ENCODE data around the gene ABHD2.
"Not testable (repeated sequence)": the region's sequence is repeated elsewhere in the genome, so short reads cannot be mapped to it uniquely, and the experiment has no call there.

ABHD2 gene

GRCh38 chr15:89141159-89141558 is 52.9 kb downstream of the ABHD2 start:
- DNase-seq, result not testable (repeated sequence)

- no peak for DNase-seq
These were observed 53.6 kb downstream of the ABHD2 start for GRCh38 chr15:89141885-89142284.

DNA sequence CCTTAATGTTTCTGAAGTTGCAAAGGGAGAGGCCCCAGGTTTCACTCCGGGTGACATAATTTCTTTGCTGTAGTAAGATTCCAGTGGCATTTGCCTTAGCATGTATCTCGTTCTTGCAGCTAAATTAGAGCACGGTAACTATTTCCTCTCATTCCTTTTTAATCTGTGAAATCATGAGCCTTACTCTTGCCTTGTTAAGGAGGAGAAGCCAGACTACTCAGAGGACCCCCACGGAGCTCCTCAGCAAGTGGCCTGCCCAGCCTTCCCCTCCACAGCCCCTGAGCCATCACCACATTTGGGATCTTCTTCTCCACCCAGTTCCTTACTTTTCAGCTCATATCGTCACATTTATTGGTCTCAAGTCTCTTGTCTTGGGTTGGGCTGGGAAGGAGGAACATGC is 54.2 kb downstream of the ABHD2 start:
- no peak for DNase-seq

DNA sequence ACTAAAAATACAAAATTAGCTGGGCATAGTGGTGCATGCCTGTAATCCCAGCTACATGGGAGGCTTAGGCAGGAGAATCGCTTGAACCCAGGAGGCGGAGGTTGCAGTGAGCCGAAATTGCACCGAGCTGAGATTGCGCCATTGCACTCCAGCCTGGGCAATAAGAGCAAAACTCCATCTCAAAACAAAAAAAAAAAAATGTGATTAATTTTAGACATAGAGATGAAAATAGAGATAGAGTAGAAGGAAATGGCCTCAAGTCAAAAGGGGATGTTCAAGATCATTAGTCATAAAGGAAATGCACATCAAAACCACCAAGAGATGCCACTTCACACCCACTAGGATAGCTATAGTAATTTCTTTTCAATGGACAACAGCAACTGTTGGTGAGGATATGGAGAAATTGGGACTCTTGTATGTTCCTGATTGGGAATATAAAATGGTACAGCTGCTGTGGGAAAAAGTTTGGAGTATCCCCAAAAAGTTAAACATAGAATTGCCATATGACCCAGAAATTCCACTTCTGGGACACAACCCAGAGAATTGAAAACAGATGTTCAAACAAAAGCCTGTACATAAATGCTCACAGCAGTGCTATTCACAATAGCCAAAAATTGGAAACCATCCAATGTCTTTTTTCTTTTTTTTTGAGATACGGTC is 55.4 kb downstream of the ABHD2 start:
- peak in 1 of 2 donors; percentile 97 for DNase-seq

- no peak for DNase-seq
These were observed 56.2 kb downstream of the ABHD2 start for GRCh38 chr15:89144491-89144890.

DNA sequence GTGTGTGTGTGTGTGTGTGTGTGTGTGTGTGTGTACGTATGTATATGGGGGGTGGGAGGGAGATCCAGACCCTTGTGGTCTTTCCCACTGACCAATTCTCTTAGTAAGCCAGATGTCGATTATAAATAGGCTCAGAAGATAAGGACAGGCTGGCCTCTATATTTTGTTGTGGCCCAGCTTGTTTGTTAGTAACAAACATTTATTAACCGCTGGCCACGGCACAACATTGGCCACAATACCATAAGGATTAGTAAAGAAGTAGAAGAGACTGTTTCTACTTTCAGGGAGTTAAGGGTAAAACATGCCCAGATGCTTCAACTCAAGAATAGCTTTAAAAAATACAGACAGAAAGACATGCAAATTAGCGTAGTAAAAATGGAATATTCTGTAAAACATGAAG is 58.1 kb downstream of the ABHD2 start:
- DNase-seq, result no peak

GRCh38 chr15:89148126-89148525 is 59.9 kb downstream of the ABHD2 start:
- DNase-seq, result no peak

DNA sequence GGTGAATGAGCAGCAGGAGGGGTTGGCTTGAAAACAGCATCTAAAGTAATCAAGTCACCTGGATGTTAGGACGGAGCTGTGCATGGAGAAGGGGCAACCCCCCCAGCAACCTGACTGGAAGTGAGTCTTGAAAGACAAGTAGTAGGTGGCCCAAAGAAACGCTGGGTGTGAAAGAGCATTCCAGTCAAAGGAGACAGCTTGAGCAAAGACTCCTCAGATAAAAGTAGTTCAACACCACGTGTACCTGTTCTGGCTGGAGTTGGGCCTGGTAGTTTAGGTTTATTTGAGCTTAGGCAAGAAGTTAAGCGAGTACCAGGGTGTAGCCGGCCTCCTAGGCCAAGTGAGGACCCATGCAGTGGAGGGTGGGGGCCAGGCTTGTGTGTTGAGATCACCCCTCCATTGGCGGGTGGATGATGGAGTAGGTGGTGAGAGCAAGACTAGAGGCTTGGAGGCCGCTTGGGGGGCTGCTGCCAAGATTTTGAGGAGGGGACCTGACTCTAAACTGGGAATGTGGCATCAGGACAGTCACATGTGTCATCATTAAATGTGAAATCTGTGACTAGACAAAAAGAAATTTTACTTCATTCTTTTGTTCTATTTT is 61.3 kb downstream of the ABHD2 start:
- DNase-seq, result no peak

- DNase-seq, result no peak
These were observed 62.0 kb downstream of the ABHD2 start for GRCh38 chr15:89150287-89150686.

DNA sequence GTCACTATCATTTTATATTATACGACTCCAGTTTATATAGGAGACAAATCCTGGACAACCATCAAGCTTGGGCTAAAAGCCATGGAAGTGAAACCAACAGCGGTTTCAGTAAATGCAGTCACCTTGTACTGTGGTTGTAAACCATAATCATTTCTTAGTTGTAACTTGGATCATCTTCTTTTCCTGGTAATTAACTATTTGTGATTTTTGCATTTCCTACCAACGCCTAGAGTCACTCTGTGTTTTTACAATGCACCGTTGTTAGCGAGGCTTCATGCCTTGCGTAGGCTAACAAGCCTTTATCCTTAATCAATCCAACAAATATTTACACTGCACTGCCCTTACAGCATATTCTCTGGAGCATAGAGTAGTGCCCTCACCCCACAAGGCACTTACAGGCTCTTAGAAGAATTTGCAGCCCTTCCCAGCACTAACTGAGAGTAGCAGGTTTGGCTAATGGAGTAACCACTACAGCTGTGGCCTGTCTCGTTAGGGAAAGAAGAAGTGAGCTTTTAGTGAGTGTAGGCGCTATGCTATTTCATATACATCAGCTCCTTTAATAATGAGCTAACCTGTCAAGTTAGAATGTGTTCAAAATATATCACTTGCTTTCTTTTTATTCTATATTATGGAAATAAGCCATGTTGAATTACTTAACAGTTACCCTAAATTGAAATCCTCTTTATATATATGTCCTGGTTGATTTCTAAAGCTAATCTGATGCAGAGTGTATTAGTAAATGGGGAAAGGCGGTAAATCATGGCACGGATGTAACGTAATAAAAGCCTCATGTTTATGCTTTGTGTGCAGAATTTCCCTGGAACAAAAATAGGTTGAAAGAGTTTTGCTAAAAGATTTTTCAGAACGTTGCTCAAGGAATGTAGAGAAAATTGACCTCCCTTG is 62.8 kb downstream of the ABHD2 start:
- DNase-seq, result peak in 1 of 2 donors; percentile 26

GRCh38 chr15:89155122-89155521 is 66.9 kb downstream of the ABHD2 start:
- DNase-seq, result no peak

DNA sequence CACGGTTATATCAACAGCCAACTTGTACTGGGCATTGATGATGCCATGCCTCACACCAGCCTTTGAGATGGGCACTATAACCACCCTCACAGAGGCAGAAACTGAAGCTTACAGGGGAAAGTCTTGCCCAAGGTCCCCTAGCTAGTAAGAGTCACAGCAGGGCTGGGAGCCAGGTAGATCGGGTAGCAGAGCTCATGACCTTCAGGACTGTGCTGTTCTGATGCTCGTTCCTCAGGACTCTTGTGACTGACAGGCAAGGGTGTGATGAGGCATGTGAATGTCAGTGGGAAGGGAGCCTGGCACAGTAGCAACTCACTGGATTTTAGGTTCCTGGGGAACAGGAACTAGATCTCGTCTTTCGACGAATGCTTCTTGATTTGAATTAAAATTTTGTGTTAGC is 67.4 kb downstream of the ABHD2 start:
- no peak for DNase-seq

- no peak for DNase-seq
These were observed 68.8 kb downstream of the ABHD2 start for GRCh38 chr15:89157061-89157460.

- DNase-seq, result no peak
These were observed 69.8 kb downstream of the ABHD2 start for GRCh38 chr15:89157918-89158564.

DNA sequence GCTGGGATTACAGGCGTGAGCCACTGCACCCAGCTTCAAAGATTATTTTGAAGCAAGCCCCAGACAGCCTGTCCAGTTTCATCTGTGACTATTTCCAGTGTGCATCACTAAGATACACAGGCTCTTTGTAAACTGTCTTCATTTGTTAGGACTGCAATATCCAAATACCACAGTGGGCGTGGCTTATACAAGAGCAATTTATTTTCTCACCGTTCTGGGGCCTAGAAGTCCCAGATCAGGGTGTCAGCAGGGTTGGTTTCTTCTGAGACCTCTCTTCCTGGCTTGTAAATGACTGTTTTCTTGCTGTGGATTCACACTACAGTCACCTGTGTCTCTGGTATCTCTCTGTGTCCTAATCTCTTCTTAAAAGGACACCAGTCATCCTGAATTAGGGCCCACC is 73.4 kb downstream of the ABHD2 start:
- no peak for DNase-seq

DNA sequence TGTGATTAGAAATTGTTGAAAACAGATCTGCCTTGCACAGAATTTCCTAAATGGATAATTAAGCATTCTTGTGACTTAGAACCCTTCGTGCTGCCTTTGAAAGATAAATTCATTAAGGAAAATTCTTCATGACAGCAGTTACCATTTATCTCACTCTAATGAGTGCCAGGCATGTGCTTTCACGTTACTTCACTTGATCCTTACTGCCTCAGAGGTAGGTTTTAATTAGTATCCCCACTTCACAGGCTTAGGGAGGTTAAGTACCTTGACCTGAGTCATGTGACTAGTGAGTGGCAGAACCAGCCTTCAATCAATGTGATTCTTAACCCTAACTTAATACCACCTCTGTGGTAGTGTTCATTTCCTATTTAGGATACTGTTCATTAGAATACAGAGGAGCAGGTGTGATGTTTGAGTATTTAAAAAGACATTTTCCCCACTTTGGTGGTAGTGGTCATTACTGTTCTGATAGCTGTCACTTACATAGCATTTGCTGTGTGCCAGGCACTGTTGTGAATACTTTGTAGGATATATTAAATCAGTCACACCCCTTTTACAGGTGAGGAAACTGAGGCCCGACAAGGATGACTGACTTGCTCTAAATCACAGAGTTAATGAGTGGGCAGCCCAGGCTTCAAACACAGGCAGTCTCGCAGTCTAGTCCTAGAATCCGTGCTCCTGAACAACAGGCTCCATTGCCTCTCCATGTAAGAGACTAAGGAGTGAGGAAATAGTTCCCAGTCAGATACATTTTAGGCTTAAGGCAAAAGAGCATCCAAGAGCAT is 75.2 kb downstream of the ABHD2 start:
- no peak for DNase-seq

GRCh38 chr15:89164712-89165211 is 76.5 kb downstream of the ABHD2 start:
- no peak for DNase-seq

DNA sequence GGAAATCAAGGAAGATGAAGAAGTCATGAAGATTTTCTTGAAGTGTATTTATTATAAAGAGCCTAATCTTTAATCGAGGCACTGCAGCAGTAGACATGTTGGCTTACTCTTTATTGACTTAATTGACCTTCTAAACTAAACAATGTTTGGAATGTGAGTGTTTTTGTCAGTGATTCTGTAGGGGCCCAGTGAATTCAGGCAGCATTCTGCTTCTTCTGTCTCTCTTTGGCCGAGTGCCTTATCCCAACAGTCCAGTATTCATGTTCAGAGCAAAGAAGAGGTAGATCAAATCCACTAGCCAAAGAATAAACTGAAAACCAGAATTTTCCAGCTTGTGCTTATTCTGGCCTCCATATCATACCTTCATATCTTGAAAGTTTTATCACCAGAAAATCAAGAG is 77.4 kb downstream of the ABHD2 start:
- DNase-seq, result no peak

GRCh38 chr15:89167267-89168176 is 79.3 kb downstream of the ABHD2 start:
- peak in 1 of 2 donors; percentile 89 for DNase-seq

DNA sequence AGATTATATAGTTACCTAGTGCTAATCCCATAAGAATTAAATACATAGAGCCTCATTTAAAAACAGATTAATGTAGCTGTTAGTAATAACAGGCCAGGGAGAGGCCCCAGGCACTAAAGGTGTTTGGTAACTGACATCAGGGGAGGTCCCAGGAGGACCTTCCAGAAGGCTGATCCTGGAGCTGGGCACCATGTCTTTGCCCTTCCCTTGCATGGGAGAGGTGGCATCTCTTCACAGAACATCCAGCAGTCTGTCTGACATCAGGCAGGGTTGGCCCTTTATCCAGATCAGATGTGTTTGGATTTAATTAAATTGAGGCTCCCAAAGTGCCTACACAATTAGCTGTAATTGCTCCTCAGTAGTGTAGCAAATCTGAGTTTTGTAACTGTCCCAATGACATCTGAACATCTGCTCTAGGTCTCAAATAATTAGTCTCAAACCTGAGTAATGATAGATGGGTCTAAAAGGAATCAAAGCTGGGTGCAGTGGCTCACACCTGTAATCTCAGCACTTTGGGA is 80.1 kb downstream of the ABHD2 start:
- no peak for DNase-seq

- DNase-seq, result no peak
These were observed 82.1 kb downstream of the ABHD2 start for GRCh38 chr15:89170364-89170763.

Measured in bone marrow (tissue), 2 donors.